Left lung (tissue), 10 donors: ENCODE results near the gene RPTOR. TPM values are rescaled to one million over a fixed set of nuclear protein-coding genes. Genes with fewer than 3 reads are reported as not detected.

Experiments
- ATAC-seq: fragments of 200-7000 bp; cut with Tn5 transposase; one replicate; pipeline ENCODE4 v1.9.1; 2020; ENCODE audit warnings: moderate library complexity
- DNase-seq, 4 donors: peaks; one replicate each; pipeline ENCODE4 v3.0.0-alpha.2; 2013 to 2020
- H3K27ac ChIP-seq, 2 donors: fragments of 200-600 bp; sonication (generic) in 1 of 2; one replicate each; pipeline versions ENCODE4 v1.5.0 to v1.8.0; 2020 to 2021
- H3K27me3 ChIP-seq, 2 donors: fragments of 200-600 bp; sonication (generic) in 1 of 2; one replicate each; pipeline versions ENCODE4 v1.5.0 to v1.8.0; 2020 to 2021
- H3K36me3 ChIP-seq, 2 donors: fragments of 200-600 bp; sonication (generic) in 1 of 2; one replicate each; pipeline versions ENCODE4 v1.5.0 to v1.8.0; 2020 to 2021
- H3K4me1 ChIP-seq, 2 donors: fragments of 200-600 bp; one replicate each; pipeline ENCODE4 v1.8.0; 2021
- H3K4me3 ChIP-seq, 2 donors: fragments of 200-600 bp; sonication (generic) in 1 of 2; one replicate each; pipeline versions ENCODE4 v1.5.0 to v1.8.0; 2020 to 2021; ENCODE audit warnings: mild to moderate bottlenecking in 1 of 2
- H3K9me3 ChIP-seq, 2 donors: fragments of 200-600 bp; sonication (generic) in 1 of 2; one replicate each; pipeline versions ENCODE4 v1.5.0 to v1.8.0; 2020 to 2021
- intact Hi-C, 2 donors: fragments of 100-400 bp; cut with DNase I; formaldehyde crosslinking; loops; one replicate each; pipeline versions ENCODE4 v1.11.2 to v1.14.2; 2022
- polyA plus RNA-seq, 6 donors: library from polyadenylated mRNA; unstranded; fragments of 120-200 nt; gene quantifications; one replicate each; pipeline ENCODE4 v1.2.1, GENCODE V29; 2013; ENCODE audit not compliant: insufficient read length in 6 of 6
- total RNA-seq, 2 donors: library from RNA; stranded (reverse); fragmentation: NEBNext Ultra II Directional; extraction: Animal tissue kit (Norgen Biotek cat#: 25700); gene quantifications; one replicate each; pipeline ENCODE4 v1.2.1, GENCODE V29; 2021
- TF ChIP-seq, protein P1 (sequence below), 2 donors: fragments of 200-600 bp; sonication (generic) in 1 of 2; IDR thresholded peaks; one replicate each; pipeline versions ENCODE4 v1.5.0 to v1.8.0; 2021; ENCODE audit warnings: antibody characterized with exemption in 2 of 2
- donor health status: DM: no; HTN: yes; CAD: no.
- donor health status: DM: no; HTN: no; CAD: no.

The RPTOR gene
- total and polyA plus RNA-seq, 8 donors = 14.2 to 39.2 (median 20.7) TPM

DNA sequence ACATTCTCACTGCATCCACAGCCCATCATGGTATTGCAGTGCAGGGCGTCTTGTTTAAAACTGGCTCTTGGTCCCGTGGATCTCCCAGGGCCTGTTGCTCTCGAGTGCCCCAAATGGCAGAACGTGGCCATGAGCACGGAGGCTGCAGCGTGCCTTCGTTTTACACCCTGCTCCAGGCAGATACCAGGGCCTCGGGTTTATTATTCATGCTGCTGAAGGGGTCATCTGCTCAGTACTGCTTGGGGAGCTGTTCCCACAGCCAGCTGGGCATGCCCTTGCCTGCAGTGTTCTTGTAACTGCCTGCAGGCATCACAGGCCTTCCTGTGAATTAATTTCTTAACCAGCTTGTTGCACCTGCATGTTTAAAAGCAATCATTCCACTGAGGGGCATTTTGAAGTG is 317.3 kb downstream of the RPTOR start:
- Histone ChIP-seq H3K27me3 (no peaks in the 10 kb centered on the region), H3K36me3 (peaks cover 0 to 3% of the 10 kb centered on the region in 2 donors), H3K4me3 (no peak overlapping the region), H3K4me1 (peaks cover 3 to 29% of the 10 kb centered on the region in 2 donors), H3K9me3 (no peaks in the 10 kb centered on the region), H3K27ac (no peak overlapping the region)
- TF ChIP-seq, protein P1, sequence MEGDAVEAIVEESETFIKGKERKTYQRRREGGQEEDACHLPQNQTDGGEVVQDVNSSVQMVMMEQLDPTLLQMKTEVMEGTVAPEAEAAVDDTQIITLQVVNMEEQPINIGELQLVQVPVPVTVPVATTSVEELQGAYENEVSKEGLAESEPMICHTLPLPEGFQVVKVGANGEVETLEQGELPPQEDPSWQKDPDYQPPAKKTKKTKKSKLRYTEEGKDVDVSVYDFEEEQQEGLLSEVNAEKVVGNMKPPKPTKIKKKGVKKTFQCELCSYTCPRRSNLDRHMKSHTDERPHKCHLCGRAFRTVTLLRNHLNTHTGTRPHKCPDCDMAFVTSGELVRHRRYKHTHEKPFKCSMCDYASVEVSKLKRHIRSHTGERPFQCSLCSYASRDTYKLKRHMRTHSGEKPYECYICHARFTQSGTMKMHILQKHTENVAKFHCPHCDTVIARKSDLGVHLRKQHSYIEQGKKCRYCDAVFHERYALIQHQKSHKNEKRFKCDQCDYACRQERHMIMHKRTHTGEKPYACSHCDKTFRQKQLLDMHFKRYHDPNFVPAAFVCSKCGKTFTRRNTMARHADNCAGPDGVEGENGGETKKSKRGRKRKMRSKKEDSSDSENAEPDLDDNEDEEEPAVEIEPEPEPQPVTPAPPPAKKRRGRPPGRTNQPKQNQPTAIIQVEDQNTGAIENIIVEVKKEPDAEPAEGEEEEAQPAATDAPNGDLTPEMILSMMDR (IDR thresholded peaks at IDR 0.05) = peak in 1 of 2 donors; percentile 21
- DNase-seq (peak in 3 of 4 donors; percentile 25 to 37 (median 31)), ATAC-seq (no peak)
- intact Hi-C loops = loop anchor here in 1 of 2 donors (10.0 kb wide), 1 partner anchor 103 kb away; no protein-coding TSS in a partner anchor

DNA sequence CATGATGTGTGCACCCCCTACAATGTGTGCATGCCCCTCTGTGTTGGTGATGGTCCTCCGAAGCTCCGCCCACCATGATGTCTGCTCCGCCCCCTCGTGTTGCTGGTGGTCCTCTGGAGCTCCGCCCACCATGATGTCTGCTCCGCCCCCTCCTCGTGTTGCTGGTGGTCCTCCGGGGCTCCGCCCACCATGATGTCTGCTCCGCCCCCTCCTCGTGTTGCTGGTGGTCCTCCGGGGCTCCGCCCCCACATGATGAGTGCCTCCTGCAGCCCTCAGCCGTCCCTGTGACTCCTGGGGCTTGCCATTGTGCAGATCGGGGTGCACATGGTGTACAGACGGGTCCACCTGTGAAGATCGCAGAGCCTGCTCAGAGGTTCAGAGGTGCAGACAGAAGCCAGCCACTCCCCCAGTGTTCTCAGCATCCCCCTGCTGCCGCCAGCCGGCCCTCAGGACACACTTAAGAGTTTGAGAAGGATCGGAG is 317.9 kb downstream of the RPTOR start:
- H3K9me3 ChIP-seq = no peaks in the 10 kb centered on the region
- DNase-seq (peak in 2 of 4 donors; percentile 29 to 49), ATAC-seq (no peak)
- no peaks in the 10 kb centered on the region for H3K27me3 ChIP-seq
- H3K4me3 ChIP-seq = no peak overlapping the region
- H3K36me3 ChIP-seq = peaks cover 0 to 3% of the 10 kb centered on the region in 2 donors
- intact Hi-C loops = loop anchor here in 1 of 2 donors (10.0 kb wide), 1 partner anchor 102 kb away; no protein-coding TSS in a partner anchor
- H3K27ac ChIP-seq = no peak overlapping the region
- TF ChIP-seq, protein P1 (IDR thresholded peaks at IDR 0.05) = no peak
- peaks cover 3 to 25% of the 10 kb centered on the region in 2 donors for H3K4me1 ChIP-seq

DNA sequence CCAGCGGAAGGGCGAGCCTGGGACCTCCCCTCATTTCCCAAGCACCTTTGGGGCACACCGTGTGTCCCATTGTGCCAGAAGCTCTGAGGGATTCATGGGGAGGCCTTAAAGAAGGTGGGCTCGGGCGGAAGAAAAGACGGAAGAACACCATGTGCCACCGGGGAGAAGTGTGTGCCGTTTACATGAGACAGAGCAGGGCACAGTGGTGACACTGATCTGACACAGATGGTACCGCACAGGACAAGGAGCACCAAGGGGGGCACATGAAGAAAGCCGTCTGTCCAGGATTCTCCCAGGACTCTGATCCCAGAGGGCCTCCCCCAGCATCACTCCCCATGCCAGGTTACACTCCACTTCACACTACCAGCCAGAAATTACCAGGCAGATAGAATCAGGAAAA is 318.3 kb downstream of the RPTOR start:
- Histone ChIP-seq H3K27me3 (no peaks in the 10 kb centered on the region), H3K27ac (no peak overlapping the region), H3K9me3 (no peaks in the 10 kb centered on the region), H3K4me1 (peaks cover 3 to 25% of the 10 kb centered on the region in 2 donors), H3K4me3 (no peak overlapping the region), H3K36me3 (peaks cover 0 to 3% of the 10 kb centered on the region in 2 donors)
- ATAC-seq (no peak), DNase-seq (no peak)
- intact Hi-C loops = loop anchor here in 1 of 2 donors (10.0 kb wide), 1 partner anchor 102 kb away; no protein-coding TSS in a partner anchor
- TF ChIP-seq, protein P1 (IDR thresholded peaks at IDR 0.05) = no peak

DNA sequence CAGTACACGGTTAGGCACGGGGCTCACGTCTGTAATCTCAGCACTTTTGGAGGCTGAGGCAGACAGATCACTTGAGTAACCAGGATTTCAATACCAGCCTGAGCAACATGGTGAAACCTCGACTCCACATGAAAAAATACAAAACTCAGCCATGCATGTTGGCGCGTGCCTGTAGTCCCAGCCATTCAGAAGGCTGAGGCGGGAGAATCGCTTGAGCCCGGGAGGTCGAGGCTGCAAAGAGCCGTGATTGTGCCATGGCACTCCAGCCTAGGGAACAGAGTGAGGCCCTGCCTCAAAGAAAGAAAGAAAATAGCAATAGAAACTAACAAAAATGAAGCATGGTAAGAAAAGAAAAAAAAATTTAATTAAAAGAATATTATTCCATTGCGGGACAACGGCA is 319.0 kb downstream of the RPTOR start:
- intact Hi-C loops = loop anchor here in 1 of 2 donors (10.0 kb wide), 1 partner anchor 101 kb away; no protein-coding TSS in a partner anchor
- Histone ChIP-seq H3K27ac (no peak overlapping the region), H3K27me3 (no peaks in the 10 kb centered on the region), H3K4me1 (peaks cover 3 to 25% of the 10 kb centered on the region in 2 donors), H3K4me3 (no peak overlapping the region), H3K36me3 (peaks cover 0 to 3% of the 10 kb centered on the region in 2 donors), H3K9me3 (no peaks in the 10 kb centered on the region)
- ATAC-seq (no peak), DNase-seq (peak in 2 of 4 donors; percentile 17 to 33)
- TF ChIP-seq, protein P1 (IDR thresholded peaks at IDR 0.05) = no peak

DNA sequence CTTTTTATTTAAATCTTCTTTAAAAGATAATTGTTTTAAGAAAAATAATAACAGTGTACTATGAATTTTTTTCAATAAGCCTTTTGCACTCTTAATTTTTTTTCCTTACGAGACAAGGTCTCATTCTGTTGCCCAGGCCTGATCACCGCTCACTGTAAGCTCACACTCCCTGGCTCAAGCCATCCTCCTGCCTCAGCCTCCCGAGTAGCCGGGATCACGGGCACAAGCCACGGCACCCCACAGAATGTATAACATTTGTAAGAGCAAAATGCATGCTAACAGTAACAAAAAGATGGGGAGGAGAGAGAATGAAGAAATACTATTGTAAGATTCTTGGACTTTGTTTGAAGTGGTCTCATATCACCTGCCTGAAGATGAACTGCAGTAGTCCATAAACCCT is 320.1 kb downstream of the RPTOR start:
- H3K4me1 ChIP-seq = peaks cover 0 to 28% of the 10 kb centered on the region in 2 donors
- H3K36me3 ChIP-seq = peaks cover 0 to 3% of the 10 kb centered on the region in 2 donors
- ATAC-seq = no peak
- H3K4me3 ChIP-seq = no peak overlapping the region
- no peaks in the 10 kb centered on the region for H3K27me3 ChIP-seq
- peak in 1 of 4 donors; percentile 61 for DNase-seq
- no peak overlapping the region for H3K27ac ChIP-seq
- intact Hi-C loops = loop anchor here in 1 of 2 donors (10.0 kb wide), 1 partner anchor 100 kb away; no protein-coding TSS in a partner anchor
- H3K9me3 ChIP-seq = no peaks in the 10 kb centered on the region
- TF ChIP-seq, protein P1 (IDR thresholded peaks at IDR 0.05) = no peak
